Measurements from ENCODE around the gene EVL. TPM values are rescaled to one million over a fixed set of nuclear protein-coding genes. Genes with fewer than 3 reads are reported as not detected.
A peak's percentile ranks its signal among the peaks of the same experiment; 100 is the strongest.

EVL gene
- total RNA-seq, 3 donors from 2014 or later: 32.0 to 42.8 (median 36.0) TPM

- H3K36me3 ChIP-seq (ENCODE audit: low read depth): no peaks in the 10 kb centered on the region
- H3K9me3 ChIP-seq: no peaks in the 10 kb centered on the region
- TF ChIP-seq CTCF (IDR thresholded peaks at IDR 0.05): no peak
- peak; percentile 56 for ATAC-seq
- H3K4me3 ChIP-seq: no peak overlapping the region
- DNase-seq: peak; percentile 59 to 70 (median 63)
- intact Hi-C loops (cut with DNase I, micrococcal nuclease): no loop called here
- peaks cover 3% of the 10 kb centered on the region for H3K4me1 ChIP-seq (ENCODE audit: low read depth)
Measured at GRCh38 chr14:100065942-100066574, 836 bp downstream of the EVL start.

- H3K4me3 ChIP-seq: no peak overlapping the region
- no peak for TF ChIP-seq CTCF (IDR thresholded peaks at IDR 0.05)
Measured at GRCh38 chr14:100066962-100067361, 1.7 kb downstream of the EVL start.

GRCh38 chr14:100067481-100067880 lies 2.3 kb downstream of the EVL start:
- no peak for TF ChIP-seq CTCF (IDR thresholded peaks at IDR 0.05)
- Histone ChIP-seq H3K4me1 (ENCODE audit: low read depth) (peaks cover 3% of the 10 kb centered on the region), H3K4me3 (no peak overlapping the region), H3K36me3 (ENCODE audit: low read depth) (no peaks in the 10 kb centered on the region), H3K9me3 (no peaks in the 10 kb centered on the region)
- intact Hi-C loops (cut with DNase I, micrococcal nuclease): no loop called here
- DNase-seq: no peak
- ATAC-seq: no peak

More at GRCh38 chr14:100066962-100067361, 1.7 kb downstream of the EVL start:
- intact Hi-C loops (cut with DNase I, micrococcal nuclease): no loop called here
- ATAC-seq: no peak
- H3K9me3 ChIP-seq: no peaks in the 10 kb centered on the region
- H3K36me3 ChIP-seq (ENCODE audit: low read depth): no peaks in the 10 kb centered on the region
- DNase-seq: no peak
- H3K4me1 ChIP-seq (ENCODE audit: low read depth): peaks cover 3% of the 10 kb centered on the region

GRCh38 chr14:100067971-100068959 lies 3.0 kb downstream of the EVL start:
- intact Hi-C loops (cut with DNase I, micrococcal nuclease): no loop called here
- no peak overlapping the region for H3K4me3 ChIP-seq
- ATAC-seq: peak; percentile 65
- DNase-seq: peak; percentile 55 to 80 (median 61)
- no peak for TF ChIP-seq CTCF (IDR thresholded peaks at IDR 0.05)
- no peaks in the 10 kb centered on the region for H3K36me3 ChIP-seq (ENCODE audit: low read depth)
- no peaks in the 10 kb centered on the region for H3K9me3 ChIP-seq
- peaks cover 3% of the 10 kb centered on the region for H3K4me1 ChIP-seq (ENCODE audit: low read depth)

- Histone ChIP-seq H3K9me3 (no peaks in the 10 kb centered on the region), H3K36me3 (ENCODE audit: low read depth) (no peaks in the 10 kb centered on the region), H3K4me3 (no peak overlapping the region), H3K4me1 (ENCODE audit: low read depth) (peaks cover 3% of the 10 kb centered on the region)
- intact Hi-C loops (cut with DNase I, micrococcal nuclease): no loop called here
- DNase-seq (no peak), ATAC-seq (no peak)
- TF ChIP-seq CTCF (IDR thresholded peaks at IDR 0.05): no peak
Measured at GRCh38 chr14:100069161-100069800, 4.1 kb downstream of the EVL start.
